ENCODE results near the gene DTYMK. TPM values are rescaled to one million over a fixed set of nuclear protein-coding genes. Genes with fewer than 3 reads are reported as not detected.

The DTYMK gene
- total RNA-seq, 1 donor from 2014 or later, result 35.0 TPM

DNA sequence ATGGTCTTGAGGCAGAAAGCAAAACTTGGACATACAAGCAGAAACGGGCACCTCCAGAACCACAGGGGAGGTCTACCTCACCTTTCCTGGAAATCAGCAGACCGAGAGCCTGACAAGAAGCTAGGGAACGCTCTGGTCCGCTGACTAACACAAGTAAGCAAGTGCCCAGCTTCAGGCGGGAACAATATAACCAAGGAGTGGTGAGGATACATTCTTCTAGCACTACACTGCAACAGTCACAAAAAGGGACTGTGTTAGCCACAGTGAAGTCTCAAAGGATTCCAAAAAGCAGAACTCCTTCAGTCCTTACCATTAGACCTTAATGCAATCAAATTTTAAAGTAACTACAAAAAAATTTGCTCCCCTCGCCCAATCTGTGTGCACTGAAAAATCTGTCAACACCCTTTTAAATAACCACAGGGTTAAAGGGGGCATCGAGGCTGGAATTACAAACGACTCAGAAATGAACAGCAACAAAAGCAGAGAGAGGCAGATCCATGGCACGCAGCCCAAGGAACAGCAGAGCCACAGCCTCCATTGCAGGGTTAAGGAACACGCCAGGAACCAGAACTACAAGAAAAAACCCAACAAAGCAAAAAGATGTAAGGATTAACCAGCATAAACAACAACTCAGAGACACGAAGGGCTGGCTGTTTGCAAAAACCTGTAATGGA is 56.7 kb downstream of the DTYMK start:
- H3K27me3 Mint-ChIP-seq (ENCODE audit: low read depth), result no peaks in the 10 kb centered on the region
- no peak overlapping the region for H3K27ac Mint-ChIP-seq
- H3K36me3 Mint-ChIP-seq, result peaks cover 30% of the 10 kb centered on the region
- no peaks in the 10 kb centered on the region for H3K9me3 Mint-ChIP-seq
- H3K4me1 Mint-ChIP-seq, result peaks cover 3% of the 10 kb centered on the region
- no peak for DNase-seq (ENCODE audit: low spot score in 2 of 2, unreplicated experiment in 2 of 2)
- no peak overlapping the region for H3K4me3 Mint-ChIP-seq
- TF ChIP-seq, protein P1, sequence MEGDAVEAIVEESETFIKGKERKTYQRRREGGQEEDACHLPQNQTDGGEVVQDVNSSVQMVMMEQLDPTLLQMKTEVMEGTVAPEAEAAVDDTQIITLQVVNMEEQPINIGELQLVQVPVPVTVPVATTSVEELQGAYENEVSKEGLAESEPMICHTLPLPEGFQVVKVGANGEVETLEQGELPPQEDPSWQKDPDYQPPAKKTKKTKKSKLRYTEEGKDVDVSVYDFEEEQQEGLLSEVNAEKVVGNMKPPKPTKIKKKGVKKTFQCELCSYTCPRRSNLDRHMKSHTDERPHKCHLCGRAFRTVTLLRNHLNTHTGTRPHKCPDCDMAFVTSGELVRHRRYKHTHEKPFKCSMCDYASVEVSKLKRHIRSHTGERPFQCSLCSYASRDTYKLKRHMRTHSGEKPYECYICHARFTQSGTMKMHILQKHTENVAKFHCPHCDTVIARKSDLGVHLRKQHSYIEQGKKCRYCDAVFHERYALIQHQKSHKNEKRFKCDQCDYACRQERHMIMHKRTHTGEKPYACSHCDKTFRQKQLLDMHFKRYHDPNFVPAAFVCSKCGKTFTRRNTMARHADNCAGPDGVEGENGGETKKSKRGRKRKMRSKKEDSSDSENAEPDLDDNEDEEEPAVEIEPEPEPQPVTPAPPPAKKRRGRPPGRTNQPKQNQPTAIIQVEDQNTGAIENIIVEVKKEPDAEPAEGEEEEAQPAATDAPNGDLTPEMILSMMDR (IDR thresholded peaks at IDR 0.05; ENCODE audit: unreplicated experiment), result no peak

DNA sequence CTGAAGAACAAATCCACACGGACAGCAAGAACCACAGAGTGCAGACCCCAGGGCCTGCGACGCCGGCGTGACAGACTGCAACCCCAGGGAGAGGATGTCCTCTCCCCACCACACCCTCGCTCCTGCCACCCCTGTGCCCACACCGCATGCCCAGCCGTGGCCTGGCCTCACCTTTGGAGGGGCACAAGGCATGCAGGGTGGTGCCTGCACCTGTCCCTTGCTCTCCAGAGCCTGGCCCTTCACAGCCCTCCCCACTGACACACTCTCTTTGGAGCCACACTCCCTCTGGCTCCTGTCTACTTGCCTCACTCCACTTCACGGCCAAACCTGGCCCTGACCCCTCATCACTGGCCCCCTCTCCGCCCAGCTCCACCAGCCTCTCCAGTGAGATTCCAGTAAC is 58.9 kb downstream of the DTYMK start:
- Mint-ChIP-seq H3K36me3 (peaks cover 25% of the 10 kb centered on the region), H3K9me3 (no peaks in the 10 kb centered on the region), H3K4me1 (no peaks in the 10 kb centered on the region), H3K27me3 (ENCODE audit: low read depth) (no peaks in the 10 kb centered on the region), H3K27ac (no peak overlapping the region), H3K4me3 (no peak overlapping the region)
- TF ChIP-seq, protein P1 (IDR thresholded peaks at IDR 0.05; ENCODE audit: unreplicated experiment), result no peak
- DNase-seq (ENCODE audit: low spot score in 2 of 2, unreplicated experiment in 2 of 2), result no peak

Other genes with a start within 250 kb of the DTYMK start
- gene STK25, start 178.2 kb downstream of the DTYMK start, total RNA-seq, result 183 to 193 TPM (median 192 TPM) in 3 replicates
- gene BOK, start 128.1 kb downstream of the DTYMK start, total RNA-seq, result 33.0 to 37.2 TPM (median 36.0 TPM) in 3 replicates
- gene THAP4, start 49.7 kb downstream of the DTYMK start, total RNA-seq, result 45.7 to 51.5 TPM (median 50.1 TPM) in 3 replicates
- gene ATG4B, start 49.1 kb downstream of the DTYMK start, total RNA-seq, result 125 to 135 TPM (median 133 TPM) in 3 replicates
- 50.8 to 56.9 TPM (median 51.8 TPM) in 3 replicates for gene ING5, start 15.2 kb upstream of the DTYMK start, total RNA-seq
- 55.5 to 60.3 TPM (median 56.6 TPM) in 3 replicates for gene D2HGDH, start 47.8 kb upstream of the DTYMK start, total RNA-seq
- 0.86 to 1.1 TPM (median 1.1 TPM) in 3 replicates for gene GAL3ST2, start 90.0 kb upstream of the DTYMK start, total RNA-seq
- gene NEU4, start 122.4 kb upstream of the DTYMK start, total RNA-seq, result 0.87 to 1.8 TPM (median 1.7 TPM) in 3 replicates
- not detected in 3 replicates for gene PDCD1, start 172.1 kb upstream of the DTYMK start, total RNA-seq
- not detected in 3 replicates for gene RTP5, start 182.9 kb upstream of the DTYMK start, total RNA-seq